ENCODE results near the gene PDE4B. TPM values are rescaled to one million over a fixed set of nuclear protein-coding genes. Genes with fewer than 3 reads are reported as not detected.

PDE4B gene
- total RNA-seq, 1 donor from 2014 or later = 7.6 TPM

- Histone ChIP-seq H3K27ac (ENCODE audit: low read depth, low read length) (no peak overlapping the region), H4K20me1 (ENCODE audit: insufficient read depth, low read length) (no peaks in the 10 kb centered on the region), H3K79me2 (ENCODE audit: insufficient read depth, low read length) (no peaks in the 10 kb centered on the region), H3K36me3 (ENCODE audit: insufficient read depth, low read length) (no peaks in the 10 kb centered on the region), H3K4me1 (ENCODE audit: insufficient read depth, low read length) (no peaks in the 10 kb centered on the region), H3K9me3 (ENCODE audit: insufficient read depth, low read depth, low read length) (no peaks in the 10 kb centered on the region), H3K4me2 (ENCODE audit: low read length) (no peak overlapping the region), H2AFZ (ENCODE audit: low read depth, low read length) (no peak overlapping the region), H3K9ac (ENCODE audit: low read length) (no peak overlapping the region), H3K4me3 (ENCODE audit: insufficient read depth, low read depth, low read length) (no peak overlapping the region), H3K27me3 (ENCODE audit: insufficient read depth, low read length) (no peaks in the 10 kb centered on the region)
- H3K36me3 Mint-ChIP-seq (ENCODE audit: low read depth, unreplicated experiment) = no peaks in the 10 kb centered on the region
- no peak overlapping the region for H3K4me3 Mint-ChIP-seq (ENCODE audit: unreplicated experiment)
- FAIRE-seq = no peak
- H3K9me3 Mint-ChIP-seq (ENCODE audit: unreplicated experiment) = no peaks in the 10 kb centered on the region
- no peak for TF ChIP-seq EZH2 (IDR thresholded peaks at IDR 0.05; ENCODE audit: insufficient read depth, low read length)
- no peak for TF ChIP-seq CTCF (IDR thresholded peaks at IDR 0.05; ENCODE audit: insufficient read depth, low read depth, low read length)
- no peak overlapping the region for H3K27ac Mint-ChIP-seq (ENCODE audit: unreplicated experiment)
- no peaks in the 10 kb centered on the region for H3K27me3 Mint-ChIP-seq (ENCODE audit: low read depth, unreplicated experiment)
- peaks cover 9% of the 10 kb centered on the region for H3K4me1 Mint-ChIP-seq (ENCODE audit: low read depth, unreplicated experiment)
- DNase-seq (ENCODE audit: low read depth) = no peak
Measured at GRCh38 chr1:66211521-66211920, 418.8 kb downstream of the PDE4B start.

GRCh38 chr1:66213491-66213890 lies 420.8 kb downstream of the PDE4B start:
- no peak overlapping the region for H2AFZ ChIP-seq (ENCODE audit: low read depth, low read length)
- H3K36me3 ChIP-seq (ENCODE audit: insufficient read depth, low read length) = no peaks in the 10 kb centered on the region
- Mint-ChIP-seq H3K27ac (ENCODE audit: unreplicated experiment) (no peak overlapping the region), H3K27me3 (ENCODE audit: low read depth, unreplicated experiment) (no peaks in the 10 kb centered on the region), H3K36me3 (ENCODE audit: low read depth, unreplicated experiment) (no peaks in the 10 kb centered on the region), H3K4me1 (ENCODE audit: low read depth, unreplicated experiment) (no peaks in the 10 kb centered on the region), H3K9me3 (ENCODE audit: unreplicated experiment) (no peaks in the 10 kb centered on the region), H3K4me3 (ENCODE audit: unreplicated experiment) (no peak overlapping the region)
- no peak overlapping the region for H3K9ac ChIP-seq (ENCODE audit: low read length)
- no peaks in the 10 kb centered on the region for H3K4me1 ChIP-seq (ENCODE audit: insufficient read depth, low read length)
- no peaks in the 10 kb centered on the region for H4K20me1 ChIP-seq (ENCODE audit: insufficient read depth, low read length)
- H3K79me2 ChIP-seq (ENCODE audit: insufficient read depth, low read length) = no peaks in the 10 kb centered on the region
- no peak overlapping the region for H3K4me3 ChIP-seq (ENCODE audit: insufficient read depth, low read depth, low read length)
- H3K27ac ChIP-seq (ENCODE audit: low read depth, low read length) = no peak overlapping the region
- no peaks in the 10 kb centered on the region for H3K27me3 ChIP-seq (ENCODE audit: insufficient read depth, low read length)
- no peaks in the 10 kb centered on the region for H3K9me3 ChIP-seq (ENCODE audit: insufficient read depth, low read depth, low read length)
- TF ChIP-seq CTCF (IDR thresholded peaks at IDR 0.05; ENCODE audit: insufficient read depth, low read depth, low read length) (no peak), EZH2 (IDR thresholded peaks at IDR 0.05; ENCODE audit: insufficient read depth, low read length) (no peak)
- H3K4me2 ChIP-seq (ENCODE audit: low read length) = no peak overlapping the region
- FAIRE-seq (no peak), DNase-seq (ENCODE audit: low read depth) (no peak)

GRCh38 chr1:66214901-66215300 lies 422.2 kb downstream of the PDE4B start:
- no peak overlapping the region for H3K4me3 Mint-ChIP-seq (ENCODE audit: unreplicated experiment)
- Histone ChIP-seq H3K9ac (ENCODE audit: low read length) (no peak overlapping the region), H3K4me3 (ENCODE audit: insufficient read depth, low read depth, low read length) (no peak overlapping the region), H3K36me3 (ENCODE audit: insufficient read depth, low read length) (no peaks in the 10 kb centered on the region), H3K4me2 (ENCODE audit: low read length) (no peak overlapping the region), H3K27me3 (ENCODE audit: insufficient read depth, low read length) (no peaks in the 10 kb centered on the region), H3K27ac (ENCODE audit: low read depth, low read length) (no peak overlapping the region), H3K9me3 (ENCODE audit: insufficient read depth, low read depth, low read length) (no peaks in the 10 kb centered on the region), H3K4me1 (ENCODE audit: insufficient read depth, low read length) (no peaks in the 10 kb centered on the region), H2AFZ (ENCODE audit: low read depth, low read length) (no peak overlapping the region), H3K79me2 (ENCODE audit: insufficient read depth, low read length) (no peaks in the 10 kb centered on the region), H4K20me1 (ENCODE audit: insufficient read depth, low read length) (no peaks in the 10 kb centered on the region)
- FAIRE-seq (no peak), DNase-seq (ENCODE audit: low read depth) (no peak)
- no peaks in the 10 kb centered on the region for H3K9me3 Mint-ChIP-seq (ENCODE audit: unreplicated experiment)
- no peaks in the 10 kb centered on the region for H3K36me3 Mint-ChIP-seq (ENCODE audit: low read depth, unreplicated experiment)
- no peak overlapping the region for H3K27ac Mint-ChIP-seq (ENCODE audit: unreplicated experiment)
- no peaks in the 10 kb centered on the region for H3K27me3 Mint-ChIP-seq (ENCODE audit: low read depth, unreplicated experiment)
- no peak for TF ChIP-seq EZH2 (IDR thresholded peaks at IDR 0.05; ENCODE audit: insufficient read depth, low read length)
- no peak for TF ChIP-seq CTCF (IDR thresholded peaks at IDR 0.05; ENCODE audit: insufficient read depth, low read depth, low read length)
- no peaks in the 10 kb centered on the region for H3K4me1 Mint-ChIP-seq (ENCODE audit: low read depth, unreplicated experiment)
